Epithelial cell of esophagus (primary cell): ENCODE results near the gene TBX3.
"Not testable (repeated sequence)": the region's sequence is repeated elsewhere in the genome, so short reads cannot be mapped to it uniquely, and the experiment has no call there.

ENCODE experiments used
- DNase-seq: peaks from one replicate; pipeline ENCODE4 v3.0.0; 2010; ENCODE audit warnings: low read depth
- H3K4me3 ChIP-seq: 2 replicates; pipeline ENCODE4 v1.5.1; 2011; ENCODE audit warnings: mild to moderate bottlenecking, low read length, control low read depth
- TF ChIP-seq, protein P1 (sequence below): IDR thresholded peaks from 2 replicates; pipeline ENCODE4 v1.5.1; 2011; ENCODE audit warnings: low read depth, mild to moderate bottlenecking, low read length, control low read depth, inconsistent platforms; ENCODE audit not compliant: insufficient read depth; ENCODE audit errors: missing control alignments

Gene TBX3

DNA sequence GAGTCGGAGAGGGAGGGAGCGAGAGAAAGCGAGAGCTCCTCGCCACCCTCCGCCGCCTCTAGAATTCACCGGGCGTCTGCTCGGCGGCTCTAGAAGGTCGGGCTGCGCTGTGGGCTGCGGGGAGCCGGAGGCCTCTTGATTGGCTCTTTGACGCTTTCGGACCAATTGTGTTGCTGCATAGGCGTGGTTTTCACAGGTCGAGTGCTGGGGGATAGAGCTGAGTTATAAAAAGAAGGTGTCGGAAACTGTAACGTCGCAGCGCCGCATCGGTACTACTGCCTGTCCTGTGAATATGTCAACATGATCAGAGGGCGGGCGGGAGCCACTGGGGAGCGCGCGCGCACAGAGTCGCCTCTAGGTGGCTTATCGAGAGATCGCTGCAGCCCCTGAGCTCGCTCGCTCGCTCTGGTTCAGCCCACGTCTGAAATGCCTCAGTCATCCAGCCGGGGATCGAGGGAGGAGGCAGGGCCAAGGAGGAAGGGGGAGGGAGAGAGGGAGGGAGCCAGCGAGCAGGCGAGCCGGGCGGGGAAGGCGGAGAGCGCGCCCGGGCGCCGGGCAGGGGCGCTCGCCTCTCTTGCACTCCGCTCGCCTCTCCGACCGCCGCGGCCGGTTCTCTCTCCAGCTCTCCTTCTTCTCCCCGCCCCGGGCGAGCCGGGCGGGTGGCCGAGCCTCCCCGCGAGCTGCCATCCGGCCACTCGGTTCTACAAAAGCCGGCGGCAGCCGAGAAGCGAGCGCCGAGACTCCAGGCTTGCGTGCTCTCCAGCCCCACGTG lies at the start of gene TBX3:
TBX3 (minus strand) TSS at position 78 of the 772 bp plus-strand sequence. CDS start 975 bp downstream, outside the sequence.
- DNase-seq, result peak; percentile 99
- peak within 1 kb of the TSS; percentile 58 for H3K4me3 ChIP-seq
- TF ChIP-seq, protein P1, sequence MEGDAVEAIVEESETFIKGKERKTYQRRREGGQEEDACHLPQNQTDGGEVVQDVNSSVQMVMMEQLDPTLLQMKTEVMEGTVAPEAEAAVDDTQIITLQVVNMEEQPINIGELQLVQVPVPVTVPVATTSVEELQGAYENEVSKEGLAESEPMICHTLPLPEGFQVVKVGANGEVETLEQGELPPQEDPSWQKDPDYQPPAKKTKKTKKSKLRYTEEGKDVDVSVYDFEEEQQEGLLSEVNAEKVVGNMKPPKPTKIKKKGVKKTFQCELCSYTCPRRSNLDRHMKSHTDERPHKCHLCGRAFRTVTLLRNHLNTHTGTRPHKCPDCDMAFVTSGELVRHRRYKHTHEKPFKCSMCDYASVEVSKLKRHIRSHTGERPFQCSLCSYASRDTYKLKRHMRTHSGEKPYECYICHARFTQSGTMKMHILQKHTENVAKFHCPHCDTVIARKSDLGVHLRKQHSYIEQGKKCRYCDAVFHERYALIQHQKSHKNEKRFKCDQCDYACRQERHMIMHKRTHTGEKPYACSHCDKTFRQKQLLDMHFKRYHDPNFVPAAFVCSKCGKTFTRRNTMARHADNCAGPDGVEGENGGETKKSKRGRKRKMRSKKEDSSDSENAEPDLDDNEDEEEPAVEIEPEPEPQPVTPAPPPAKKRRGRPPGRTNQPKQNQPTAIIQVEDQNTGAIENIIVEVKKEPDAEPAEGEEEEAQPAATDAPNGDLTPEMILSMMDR, result peak; percentile 56

DNA sequence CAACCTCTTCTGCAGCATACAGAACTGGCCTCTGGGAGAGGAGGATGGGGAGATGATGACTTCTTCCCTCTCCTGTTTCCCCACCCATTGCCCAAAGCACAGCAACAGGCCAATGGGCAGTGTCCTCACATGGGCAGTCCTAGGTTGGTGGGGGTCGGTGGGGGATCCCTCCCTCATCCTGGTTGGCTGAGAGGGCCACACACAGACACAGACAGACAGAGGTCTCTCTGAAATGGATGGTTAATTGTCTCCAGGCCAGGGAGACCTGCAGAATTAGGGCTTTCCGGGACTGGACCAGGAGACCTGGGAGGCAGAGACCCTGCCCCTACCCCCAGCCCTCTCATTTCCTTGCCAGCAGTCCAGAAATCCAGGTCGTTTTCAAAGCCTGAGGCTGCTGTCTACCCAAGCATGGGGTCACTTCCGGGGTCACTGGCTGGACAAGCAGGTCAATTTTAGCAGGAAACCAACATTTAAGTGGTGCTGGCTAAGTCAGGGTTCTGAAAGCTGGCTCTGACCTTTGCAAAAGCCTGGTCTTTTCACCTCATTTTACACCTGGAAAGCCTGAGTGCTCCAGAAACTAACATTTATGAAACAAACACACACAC lies 48.6 kb upstream of the TBX3 start:
- TF ChIP-seq, protein P1, result no peak
- no peak overlapping the region for H3K4me3 ChIP-seq
- no peak for DNase-seq

DNA sequence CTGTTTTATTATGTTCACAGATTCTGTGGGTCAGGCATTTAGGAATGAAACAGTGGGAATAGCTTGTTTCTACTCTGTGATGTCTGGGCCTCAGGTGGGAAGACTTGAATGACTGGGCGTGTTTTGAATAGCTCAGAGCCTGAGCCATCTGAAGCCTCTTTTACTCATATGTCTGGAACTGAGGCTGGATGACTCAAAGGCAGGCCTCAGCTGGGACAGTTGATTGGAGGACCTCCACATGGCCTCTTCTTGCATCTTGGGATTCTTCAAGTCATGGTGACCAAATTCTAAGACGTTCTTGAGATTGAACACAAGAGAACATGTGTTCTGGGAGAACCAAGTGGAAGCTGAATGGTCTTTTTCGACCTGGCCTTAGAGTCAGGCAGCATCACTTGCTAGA lies 45.8 kb upstream of the TBX3 start:
- peak; percentile 61 for DNase-seq
- TF ChIP-seq, protein P1, result no peak
- no peak overlapping the region for H3K4me3 ChIP-seq

GRCh38 chr12:114726092-114726710 lies 42.2 kb upstream of the TBX3 start:
- no peak for DNase-seq
- H3K4me3 ChIP-seq, result no peak overlapping the region
- TF ChIP-seq, protein P1, result no peak

DNA sequence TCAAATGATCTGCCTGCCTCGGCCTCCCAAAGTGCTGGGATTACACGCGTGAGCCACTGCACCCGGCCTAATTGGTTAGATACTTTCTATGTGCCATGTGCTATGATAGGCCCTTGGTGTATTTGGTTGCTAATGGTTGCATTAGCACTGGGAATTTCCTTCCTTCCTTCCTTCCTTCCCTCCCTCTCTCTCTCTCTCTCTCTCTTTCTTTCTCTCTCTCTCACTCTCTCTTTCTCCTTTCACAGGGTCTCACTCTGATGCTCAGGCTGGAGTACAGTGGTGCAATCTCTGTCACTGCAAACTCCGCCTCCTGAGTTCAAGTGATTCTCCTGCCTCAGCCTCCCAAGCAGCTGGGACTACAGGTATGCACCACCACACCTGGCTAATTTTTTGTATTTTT lies 38.2 kb upstream of the TBX3 start:
- not testable (repeated sequence) for DNase-seq, H3K4me3 ChIP-seq

GRCh38 chr12:114721266-114721665 lies 37.3 kb upstream of the TBX3 start:
- TF ChIP-seq, protein P1, result no peak
- DNase-seq, result no peak
- H3K4me3 ChIP-seq, result no peak overlapping the region

DNA sequence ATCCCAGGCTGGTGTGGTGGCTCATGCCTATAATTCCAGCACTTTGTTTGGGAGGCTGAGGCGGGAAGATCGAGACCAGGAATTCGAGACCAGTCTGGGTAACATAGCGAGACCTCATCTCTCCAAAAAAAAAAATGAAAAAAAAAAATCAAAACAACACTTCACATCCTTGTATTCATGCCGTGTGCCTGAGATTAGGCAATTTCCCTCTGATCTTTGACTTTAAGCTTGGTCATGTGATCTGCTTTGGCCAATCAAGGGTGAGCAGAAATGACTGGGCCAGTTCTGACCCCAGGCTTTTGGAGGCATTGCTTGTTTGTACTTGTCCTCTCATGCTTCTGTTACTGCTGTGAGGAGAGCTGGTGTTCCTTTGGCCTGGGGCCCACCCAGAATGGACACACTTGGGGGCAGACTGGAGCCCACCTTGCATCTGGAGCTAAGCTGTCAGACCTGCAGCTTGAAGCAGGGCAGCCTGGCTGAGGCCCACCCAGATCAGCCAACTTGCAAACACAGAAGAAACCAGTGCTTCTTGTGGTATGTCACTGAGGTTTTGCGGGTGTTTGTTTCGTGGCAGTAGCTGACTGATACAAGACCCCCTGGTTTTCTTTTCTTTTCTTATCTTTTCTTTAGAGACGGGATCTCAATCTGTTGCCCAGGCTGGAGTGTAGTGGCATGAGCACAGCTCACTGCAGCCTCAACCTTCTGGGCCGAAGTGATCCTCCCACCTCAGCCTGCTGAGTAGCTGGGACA lies 29.7 kb upstream of the TBX3 start:
- TF ChIP-seq, protein P1, result no peak
- no peak for DNase-seq

More for the DNA sequence above, 29.7 kb upstream of the TBX3 start:
- no peak overlapping the region for H3K4me3 ChIP-seq
